ENCODE data around the gene NARS2.
"Not testable (repeated sequence)": the region's sequence is repeated elsewhere in the genome, so short reads cannot be mapped to it uniquely, and the experiment has no call there.

NARS2 gene, protein sequence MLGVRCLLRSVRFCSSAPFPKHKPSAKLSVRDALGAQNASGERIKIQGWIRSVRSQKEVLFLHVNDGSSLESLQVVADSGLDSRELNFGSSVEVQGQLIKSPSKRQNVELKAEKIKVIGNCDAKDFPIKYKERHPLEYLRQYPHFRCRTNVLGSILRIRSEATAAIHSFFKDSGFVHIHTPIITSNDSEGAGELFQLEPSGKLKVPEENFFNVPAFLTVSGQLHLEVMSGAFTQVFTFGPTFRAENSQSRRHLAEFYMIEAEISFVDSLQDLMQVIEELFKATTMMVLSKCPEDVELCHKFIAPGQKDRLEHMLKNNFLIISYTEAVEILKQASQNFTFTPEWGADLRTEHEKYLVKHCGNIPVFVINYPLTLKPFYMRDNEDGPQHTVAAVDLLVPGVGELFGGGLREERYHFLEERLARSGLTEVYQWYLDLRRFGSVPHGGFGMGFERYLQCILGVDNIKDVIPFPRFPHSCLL

DNA sequence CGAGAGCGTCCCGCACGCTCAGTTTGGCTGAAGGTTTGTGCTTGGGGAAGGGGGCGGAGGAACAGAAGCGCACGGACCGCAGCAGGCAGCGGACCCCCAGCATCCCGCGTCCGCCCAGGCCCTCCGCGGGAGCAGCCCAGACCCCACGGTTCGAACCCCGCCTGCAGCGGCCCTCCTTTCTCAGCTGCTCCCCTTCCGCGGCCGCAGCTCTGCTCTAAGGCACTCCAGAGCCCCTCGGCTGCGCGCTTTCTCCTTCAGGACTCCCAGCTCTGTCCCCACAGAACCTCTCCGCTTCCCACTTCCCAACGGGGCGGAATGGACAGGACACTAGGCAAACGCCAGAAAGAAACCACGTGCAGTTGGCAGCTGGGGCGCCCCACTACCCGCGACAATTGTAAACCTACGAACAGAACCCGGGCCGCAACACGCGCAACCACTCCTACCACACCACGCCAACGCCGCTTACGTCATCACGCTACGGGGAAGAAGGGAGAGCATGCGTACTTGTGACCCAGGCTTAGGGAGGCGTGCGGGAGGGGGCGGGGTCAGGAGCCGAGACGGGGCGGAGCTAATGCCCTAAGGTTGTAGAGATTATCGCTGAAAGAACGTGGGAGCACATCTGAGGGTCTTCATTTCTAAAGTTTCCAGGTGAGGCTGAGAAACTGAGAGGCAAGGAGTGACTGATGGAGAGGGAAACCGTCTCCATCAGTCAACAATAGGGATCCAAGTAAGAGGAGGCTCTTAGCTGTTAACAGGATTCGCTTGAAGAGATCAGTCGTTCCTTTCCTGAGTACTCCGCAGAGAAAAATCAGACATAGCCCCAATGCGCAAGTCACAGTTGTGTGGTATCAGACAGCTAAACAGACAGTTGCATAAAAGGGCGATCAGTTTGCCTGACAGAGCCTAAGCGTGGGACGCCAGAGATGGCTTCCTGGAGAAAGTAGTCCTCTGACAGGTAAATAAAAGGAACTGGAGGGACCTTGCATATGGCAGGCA, at the start of gene NARS2:
Gene NARS2 (minus strand): TSS at position 479 of the 996 bp plus-strand sequence. CDS start 376 bp downstream, at position 103.
- peak; percentile 98 for DNase-seq

DNA sequence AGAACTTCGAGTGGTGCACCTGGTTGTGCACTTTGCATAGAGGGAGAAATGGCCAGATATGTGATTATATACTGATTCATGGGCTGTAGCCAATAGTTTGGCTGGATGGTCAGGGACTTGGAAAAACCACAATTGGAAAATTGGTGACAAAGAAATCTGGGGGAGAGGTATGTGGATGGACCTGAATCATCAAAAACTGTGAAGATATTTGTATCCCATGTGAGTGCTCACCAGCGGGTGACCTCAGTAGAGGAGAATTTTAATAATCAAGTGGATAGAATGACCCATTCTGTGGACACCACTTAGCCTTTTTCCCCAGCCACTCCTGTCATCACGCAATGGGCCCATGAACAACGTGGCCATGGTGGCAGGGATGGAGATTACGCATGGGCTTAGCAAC, 48.0 kb upstream of the NARS2 start:
- no peak for DNase-seq

DNA sequence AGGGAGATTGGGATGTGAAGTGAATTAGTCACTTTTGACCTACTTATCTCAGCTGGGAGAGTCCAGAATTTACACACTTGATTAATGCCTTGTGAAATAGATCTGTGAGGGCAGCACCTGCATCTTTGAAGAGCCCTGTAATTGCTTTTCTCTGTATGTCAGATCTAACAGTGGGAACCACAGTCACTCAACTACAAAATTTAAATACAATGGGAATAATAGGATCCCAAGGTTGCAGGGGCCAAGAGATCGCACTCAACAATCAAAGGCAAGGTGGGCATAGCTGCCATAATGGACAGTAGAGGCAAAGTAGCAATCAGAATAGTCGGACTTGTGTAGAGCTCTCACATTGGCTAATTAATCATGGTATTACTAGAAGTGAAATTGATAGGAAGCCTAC, 45.5 kb upstream of the NARS2 start:
- no peak for DNase-seq

DNA sequence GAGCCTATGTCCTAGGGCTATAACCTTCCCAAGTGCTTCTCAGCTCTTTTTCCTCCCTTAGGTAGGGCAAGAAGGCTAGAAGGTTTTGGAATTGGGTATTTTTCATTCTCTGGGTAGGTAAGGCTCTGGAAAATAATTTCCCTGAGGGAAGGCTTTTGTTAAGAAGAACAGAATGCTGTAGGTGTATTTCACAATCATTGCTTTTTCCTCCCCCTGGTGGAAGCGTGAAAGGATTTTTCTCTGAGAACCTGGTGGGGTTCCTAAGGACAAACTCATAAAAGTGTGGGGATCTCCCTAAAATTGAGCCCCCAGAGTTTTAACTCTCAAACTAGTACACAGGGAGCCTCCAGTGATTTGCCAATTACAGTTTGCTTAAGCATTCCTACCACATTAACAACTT, 41.1 kb upstream of the NARS2 start:
- DNase-seq: no peak

DNA sequence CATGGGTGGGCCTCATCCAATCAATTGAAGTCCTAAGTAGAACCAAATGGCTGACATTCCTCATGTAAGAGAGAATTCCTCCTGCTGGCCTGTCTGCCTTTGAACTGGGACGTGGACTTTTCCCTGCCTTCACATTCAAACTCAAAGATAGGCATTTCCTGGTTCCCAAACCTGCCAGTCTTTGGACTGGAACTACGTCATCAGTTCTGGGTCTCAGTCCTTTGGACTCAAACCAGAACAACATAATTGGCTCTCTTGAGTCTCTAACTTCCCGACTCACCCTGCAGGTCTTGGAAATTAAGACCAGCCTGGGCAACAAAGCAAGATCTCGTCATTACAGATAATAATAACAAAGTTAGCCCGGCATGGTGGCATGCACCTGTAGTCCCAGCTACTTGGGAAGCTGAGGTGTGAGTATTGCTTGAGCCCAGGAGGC, 38.7 kb upstream of the NARS2 start:
- DNase-seq: no peak

DNA sequence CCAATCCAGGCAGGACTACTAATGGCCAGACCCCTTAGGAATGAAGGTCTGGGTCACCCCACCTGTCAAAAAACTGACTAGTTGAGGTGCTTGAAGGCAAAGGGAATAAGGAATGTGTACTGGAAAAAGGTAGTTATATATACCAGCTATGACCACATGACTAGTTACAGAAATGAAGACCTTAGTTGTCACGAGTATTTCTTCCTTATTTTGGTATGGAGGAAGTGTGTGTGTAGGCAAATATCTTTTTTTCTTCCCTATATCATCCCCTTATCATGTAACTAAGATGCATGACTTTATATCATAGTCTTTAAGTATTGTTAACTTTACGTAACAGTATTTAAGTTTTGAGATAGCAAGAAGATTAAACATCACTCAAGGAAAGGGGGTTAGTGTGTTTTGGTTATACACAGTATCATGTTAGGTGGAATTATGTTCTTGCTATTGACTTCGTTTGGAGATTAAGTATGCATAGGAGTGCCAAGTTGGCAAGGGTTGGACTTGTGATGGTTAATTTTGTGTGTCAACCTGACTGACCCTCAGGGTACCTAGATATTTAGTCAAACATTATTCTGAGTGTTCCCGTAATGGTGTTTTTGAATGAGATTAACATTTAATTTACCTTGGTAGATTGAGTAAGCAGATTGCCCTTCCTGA, 38.2 kb upstream of the NARS2 start:
- no peak for DNase-seq

DNA sequence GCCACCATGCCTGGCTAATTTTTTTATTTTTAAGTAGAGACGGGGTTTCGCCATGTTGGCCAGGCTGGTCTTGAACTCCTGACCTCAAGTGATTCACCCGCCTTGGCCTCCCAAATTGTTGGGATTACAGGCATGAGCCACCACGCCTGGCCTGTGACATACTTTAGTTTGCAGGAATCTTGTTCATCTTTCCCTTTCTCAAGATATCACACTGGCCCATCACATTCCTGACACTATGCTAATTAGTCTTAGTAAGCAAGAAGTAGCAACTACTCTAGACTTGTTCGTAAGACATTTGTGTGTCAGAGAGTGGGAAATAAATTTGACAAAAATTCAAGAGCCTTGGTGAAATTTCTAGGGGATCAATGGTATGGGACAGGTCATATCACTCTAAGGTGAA, 34.7 kb upstream of the NARS2 start:
- DNase-seq: not testable (repeated sequence)

DNA sequence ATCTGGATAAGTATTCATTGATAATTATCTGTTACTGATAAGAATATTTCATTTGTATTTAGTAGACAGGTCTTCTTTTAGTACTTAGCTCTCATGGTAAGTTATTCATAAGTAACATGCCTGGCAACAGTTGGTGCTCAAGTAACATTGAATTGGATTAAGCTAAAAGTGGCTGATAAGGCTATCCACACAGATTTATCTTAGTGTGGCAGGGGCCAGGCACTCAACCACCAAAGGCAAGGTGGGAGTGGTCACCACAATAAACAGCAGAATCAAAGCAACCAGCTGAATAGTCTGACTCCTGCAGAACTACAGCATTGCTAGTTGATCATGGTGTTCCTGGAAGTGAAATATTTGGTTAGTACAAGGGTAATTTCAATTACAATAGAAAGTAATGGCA, 33.0 kb upstream of the NARS2 start:
- DNase-seq: no peak

DNA sequence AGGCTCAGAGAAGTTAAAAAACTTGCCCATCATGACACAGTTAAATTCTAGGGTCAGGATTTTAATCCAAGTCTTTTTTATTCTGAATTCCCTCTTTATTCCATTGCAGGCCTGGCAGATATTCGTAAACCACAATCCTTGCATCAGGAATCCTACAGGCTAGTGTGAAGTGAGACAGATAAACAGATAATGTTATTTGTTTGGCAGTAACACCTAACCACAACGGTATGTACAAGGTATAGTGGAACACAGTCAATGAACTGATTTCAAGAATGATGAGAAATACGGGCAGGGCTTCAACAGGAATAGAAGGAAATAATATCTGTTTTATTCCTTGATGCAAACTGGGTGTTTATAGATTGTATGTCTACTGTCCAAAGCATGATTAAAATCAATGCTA, 32.0 kb upstream of the NARS2 start:
- no peak for DNase-seq

DNA sequence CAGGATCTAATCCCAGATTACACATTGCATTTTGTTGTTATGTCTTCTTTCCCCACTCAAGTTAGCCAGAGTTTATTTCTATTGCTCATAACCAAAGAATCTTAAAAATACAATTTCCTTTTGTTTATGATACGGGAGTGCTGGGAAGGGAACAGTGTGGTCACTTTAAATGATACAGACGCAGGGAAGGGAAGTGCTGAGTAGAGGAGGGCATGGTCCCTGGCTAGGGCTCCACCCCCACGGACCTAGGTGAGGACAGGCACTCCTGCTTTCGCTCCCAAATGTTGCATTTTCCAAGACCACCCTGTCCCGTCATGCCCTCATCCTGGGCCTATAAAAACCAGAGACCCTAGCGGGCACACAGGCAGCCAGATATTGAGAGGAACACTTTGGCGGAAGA, 30.6 kb upstream of the NARS2 start:
- no peak for DNase-seq

DNA sequence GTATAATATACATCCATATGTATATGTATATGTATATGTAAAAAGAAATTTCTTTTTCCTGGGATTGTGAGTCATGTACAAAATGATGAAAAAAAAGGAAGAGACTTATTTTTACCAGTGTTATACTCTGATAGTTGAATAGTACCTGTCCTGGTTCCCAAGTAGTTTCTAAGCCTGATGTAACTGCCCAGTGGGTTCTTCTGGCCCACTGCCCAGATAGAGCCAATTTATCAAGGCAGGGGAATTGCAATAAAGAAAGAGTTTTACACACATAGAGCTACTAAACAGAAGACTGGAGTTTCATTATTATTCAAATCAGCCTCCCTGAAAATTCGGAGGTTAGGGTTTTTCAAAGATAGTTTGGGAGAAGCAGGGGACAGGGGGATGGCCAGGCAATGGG, 29.1 kb upstream of the NARS2 start:
- no peak for DNase-seq

DNA sequence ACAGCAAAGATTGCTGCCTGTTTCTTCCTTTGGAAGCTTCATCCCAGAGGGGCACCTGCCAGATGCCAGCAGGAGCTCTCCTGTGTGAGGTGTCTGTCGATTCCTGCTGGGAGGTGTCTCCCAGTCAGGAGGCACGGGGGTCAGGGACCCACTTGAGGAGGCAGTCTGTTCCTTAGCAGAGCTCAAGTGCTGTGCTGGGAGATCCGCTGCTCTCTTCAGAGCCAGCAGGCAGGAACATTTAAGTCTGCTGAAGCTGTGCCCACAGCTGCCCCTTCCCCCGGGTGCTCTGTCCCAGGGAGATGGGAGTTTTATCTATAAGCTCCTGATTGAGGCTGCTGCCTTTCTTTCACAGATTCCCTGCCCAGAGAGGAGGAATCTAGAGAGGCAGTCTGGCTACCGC, 28.1 kb upstream of the NARS2 start:
- DNase-seq: not testable (repeated sequence)

DNA sequence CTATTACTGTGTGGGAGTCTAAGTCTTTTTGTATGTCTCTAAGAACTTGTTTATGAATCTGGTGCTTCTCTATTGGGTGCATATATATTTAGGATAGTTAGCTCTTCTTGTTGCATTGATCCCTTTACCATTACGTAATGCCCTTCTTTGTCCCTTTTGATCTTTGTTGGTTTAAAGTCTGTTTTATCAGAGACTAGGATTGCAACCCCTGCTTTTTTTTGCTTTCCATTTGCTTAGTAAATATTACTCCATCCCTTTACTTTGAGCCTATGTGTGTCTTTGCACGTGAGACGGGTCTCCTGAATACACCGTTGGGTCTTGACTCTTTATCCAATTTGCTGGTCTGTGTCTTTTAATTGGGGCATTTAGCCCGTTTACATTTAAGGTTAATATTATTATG, 26.4 kb upstream of the NARS2 start:
- not testable (repeated sequence) for DNase-seq

DNA sequence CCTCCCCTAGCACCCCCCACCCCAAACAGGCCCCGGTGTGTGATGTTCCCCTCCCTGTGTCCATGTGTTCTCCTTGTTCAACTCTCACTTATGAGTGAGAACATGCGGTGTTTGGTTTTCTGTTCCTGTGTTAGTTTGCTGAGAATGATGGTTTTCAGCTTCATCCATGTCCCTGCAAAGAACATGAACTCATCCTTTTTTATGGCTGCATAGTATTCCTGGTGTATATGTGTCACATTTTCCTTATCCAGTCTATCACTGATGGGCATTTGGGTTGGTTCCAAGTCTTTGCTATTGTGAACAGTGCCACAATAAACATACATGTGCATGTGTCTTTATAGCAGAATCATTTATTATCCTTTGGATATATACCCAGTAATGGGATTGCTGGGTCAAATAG, 22.9 kb upstream of the NARS2 start:
- not testable (repeated sequence) for DNase-seq

DNA sequence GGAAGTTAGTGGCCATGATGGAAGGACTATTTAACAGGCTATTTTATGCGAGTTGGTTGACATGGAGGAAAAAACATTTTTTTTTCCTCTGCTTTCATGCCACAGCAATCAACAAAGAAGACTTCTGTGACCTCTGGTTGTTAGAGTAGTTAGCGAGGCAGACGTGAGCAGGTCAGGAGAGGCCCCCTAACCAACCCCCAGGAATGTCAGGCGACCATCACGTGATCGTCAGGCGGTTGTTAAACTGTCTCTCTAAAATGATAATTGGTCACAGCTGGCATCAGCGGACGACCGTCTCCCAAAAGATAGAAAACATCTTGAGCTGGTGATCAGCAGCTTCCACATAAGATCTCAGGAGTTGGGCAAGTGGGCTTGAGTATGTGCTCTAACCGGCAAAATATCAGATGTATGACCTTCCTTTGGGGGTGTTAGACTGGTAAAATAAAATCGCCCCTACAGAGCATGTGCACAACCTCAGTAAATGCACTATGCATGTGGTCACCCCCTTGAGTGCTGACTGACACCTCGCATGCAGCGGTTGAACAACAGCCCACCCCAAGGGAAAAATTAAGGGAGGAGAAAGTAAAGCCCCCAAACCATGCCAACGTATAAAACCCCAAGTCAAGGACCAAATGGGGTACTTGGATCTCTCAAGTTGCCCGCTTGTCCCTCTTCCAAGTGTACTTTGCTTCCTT, 20.9 kb upstream of the NARS2 start:
- DNase-seq: no peak

DNA sequence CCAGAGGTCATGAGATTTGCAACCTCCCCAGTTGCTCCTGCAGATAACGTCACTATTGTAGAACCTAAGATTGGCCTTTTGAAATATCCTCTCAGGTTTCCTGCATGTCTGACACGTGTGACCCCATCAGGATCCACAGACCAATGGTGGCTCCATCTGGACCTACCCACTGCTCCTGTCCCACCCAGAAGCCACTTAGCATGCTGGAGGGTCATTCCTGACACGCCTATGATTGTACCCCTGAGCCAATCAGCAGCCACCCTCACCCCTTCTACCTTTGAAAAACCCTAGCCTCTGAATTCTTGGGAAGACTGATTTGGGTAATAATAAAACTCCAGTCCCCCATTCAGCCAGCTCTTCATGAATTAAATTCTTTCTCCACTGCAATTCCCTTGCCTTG, 20.1 kb upstream of the NARS2 start:
- DNase-seq: no peak

DNA sequence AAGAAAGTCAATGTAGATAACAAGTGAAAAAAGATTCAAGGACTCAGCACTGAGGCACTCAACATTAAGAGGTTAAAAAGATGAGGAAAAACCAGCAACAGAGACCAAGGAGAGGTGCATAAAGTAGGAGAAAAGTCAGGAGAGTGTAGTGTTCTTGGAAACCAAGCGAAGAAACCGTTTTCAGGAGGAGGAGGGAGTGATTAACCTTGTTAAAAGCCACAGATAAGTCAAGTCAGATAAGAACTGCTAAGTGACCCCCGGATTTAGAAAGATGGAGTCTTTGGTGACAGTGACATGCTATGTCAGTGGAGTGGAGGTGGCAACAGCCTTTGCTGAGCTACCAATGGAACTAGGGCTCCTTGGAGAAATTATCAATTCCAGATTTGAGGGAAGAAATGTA, 13.9 kb upstream of the NARS2 start:
- no peak for DNase-seq

DNA sequence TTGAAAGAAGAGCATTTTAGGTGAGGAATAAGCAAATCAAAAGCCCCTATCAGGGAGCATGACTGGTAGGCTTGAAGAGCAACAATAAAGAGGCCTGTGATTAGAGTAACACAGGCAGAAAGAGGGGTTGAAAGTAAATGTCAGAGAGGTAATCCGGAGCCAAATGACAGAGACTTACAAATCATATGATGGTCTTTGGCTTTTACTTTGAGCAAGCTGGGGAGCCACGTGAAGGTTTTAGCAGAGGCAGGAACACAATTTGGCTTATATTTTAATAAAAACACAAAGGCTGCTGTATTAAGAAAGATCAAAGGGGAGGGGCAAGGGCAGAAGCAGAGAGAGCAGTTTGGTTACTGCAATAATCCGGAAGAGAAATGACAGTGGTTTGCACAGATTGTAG, 12.8 kb upstream of the NARS2 start:
- DNase-seq: no peak

DNA sequence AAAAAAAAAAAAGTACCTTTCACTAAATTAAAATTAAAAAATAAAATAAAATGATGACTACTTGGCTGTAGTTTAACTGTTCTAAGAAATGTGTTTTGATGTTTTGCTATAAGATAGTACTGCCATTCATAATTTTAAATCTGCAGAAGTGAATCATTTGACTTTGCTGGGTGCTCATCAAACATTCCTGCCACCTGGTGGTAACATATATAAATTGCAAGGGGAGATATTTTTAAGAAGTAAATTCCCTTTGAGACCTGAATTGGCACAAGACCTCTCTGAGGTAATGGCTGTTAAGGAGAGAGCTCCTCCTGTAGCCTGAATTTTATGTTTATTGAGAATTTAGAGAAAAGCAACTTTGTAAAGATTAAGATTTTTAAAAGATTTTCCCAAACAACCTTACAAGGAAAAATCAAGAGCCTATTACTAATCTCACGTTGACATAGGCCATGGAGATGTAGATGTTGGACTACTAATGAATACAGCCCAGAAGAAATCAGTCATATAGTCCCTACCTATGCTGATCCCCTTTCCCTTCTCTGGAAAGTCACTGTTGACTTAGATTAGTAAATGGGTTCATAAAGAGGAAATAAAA, 11.9 kb upstream of the NARS2 start:
- DNase-seq: no peak

DNA sequence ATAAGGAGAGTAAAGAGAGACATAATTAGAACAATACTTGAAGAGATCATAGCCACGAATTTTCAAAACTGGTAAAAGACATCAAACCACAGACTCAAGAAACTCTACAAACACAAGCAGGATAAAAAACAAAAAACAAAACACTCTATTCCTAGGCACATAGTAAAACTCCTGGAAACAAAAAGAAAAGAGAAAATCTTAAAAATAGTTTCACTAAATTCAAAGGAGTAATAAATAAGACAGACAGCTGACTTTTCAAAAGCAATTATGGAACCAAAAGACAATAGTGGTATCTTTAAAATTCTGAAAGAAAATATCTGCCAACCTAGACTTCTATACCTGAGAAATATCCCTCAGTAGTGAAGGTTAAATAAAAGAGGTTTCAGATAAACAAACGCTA, 9.2 kb upstream of the NARS2 start:
- DNase-seq: no peak

DNA sequence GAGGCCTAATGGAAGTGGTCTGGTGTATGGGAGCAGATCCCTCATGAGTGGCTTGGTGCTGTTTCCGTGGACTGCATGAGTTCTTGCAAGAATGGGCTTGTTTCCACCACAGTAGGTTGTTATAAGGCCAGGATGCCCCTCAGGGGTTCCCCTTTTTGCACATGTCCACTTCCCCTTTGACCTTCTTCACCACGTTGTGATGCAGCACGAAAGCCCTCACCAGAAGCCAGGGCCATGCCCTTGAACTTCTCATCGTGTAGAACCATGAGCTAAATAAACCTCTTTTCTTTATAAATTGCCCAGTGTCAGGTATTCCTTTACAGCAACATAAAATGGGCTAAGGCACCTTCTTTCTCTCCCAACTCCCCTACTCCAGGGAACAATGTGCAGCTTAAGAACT, 2.8 kb upstream of the NARS2 start:
- no peak for DNase-seq

DNA sequence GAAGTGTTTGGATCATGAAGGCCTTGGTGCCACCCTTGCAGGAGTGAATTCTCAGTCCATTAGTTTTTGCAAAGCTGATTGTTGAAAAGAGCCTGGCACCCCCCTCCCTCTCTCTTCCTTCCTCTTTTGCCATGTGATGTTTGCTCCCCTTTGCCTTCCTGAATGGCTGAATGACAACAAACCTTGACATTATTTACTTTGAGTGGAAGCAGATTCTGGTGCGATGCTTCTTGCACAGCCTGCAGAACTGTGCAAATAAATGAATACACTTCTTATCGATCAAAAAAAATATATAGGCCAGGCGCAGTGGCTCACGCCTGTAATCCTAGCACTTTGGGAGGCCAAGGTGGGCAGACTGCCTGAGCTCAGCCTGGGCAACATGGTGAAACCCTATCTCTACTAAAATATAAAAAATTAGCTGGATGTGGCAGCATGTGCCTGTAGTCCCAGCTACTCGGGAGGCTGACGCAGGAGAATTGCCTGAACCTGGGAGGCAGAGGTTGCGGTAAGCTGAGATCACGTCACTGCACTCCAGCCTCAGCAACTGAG, 2.0 kb upstream of the NARS2 start:
- peak; percentile 87 for DNase-seq

All from NCI-H1092 (cell line).